Loucy (cell line): ENCODE measurements around the gene CASP6.
A peak's percentile ranks its signal among the peaks of the same experiment; 100 is the strongest.

Experiments
- H2AFZ ChIP-seq: fragments of 200-600 bp; sonication (generic); 2 replicates; pipeline ENCODE4 v1.6.0; 2016; ENCODE audit warnings: antibody characterized with exemption, mild to moderate bottlenecking, low read length, moderate library complexity
- H3F3A ChIP-seq: fragments of 200-600 bp; 2 replicates; pipeline ENCODE4 v1.6.0; 2016; ENCODE audit warnings: antibody characterized with exemption, low read depth, mild to moderate bottlenecking
- H3K27me3 ChIP-seq: fragments of 200-600 bp; sonication (generic); 2 replicates; pipeline ENCODE4 v1.6.1; 2014; ENCODE audit warnings: low read length, mild to moderate bottlenecking; ENCODE audit not compliant: insufficient read depth, poor library complexity, severe bottlenecking
- H3K36me3 ChIP-seq: fragments of 200-600 bp; sonication (generic); 2 replicates; pipeline ENCODE4 v1.6.1; 2016; ENCODE audit warnings: low read length; ENCODE audit not compliant: insufficient read depth
- H3K4me1 ChIP-seq: fragments of 200-600 bp; sonication (generic); 2 replicates; pipeline ENCODE4 v1.5.1; 2014; ENCODE audit warnings: low read length, mild to moderate bottlenecking; ENCODE audit not compliant: insufficient read depth, poor library complexity, severe bottlenecking
- H3K4me2 ChIP-seq: fragments of 200-600 bp; sonication (generic); 2 replicates; pipeline ENCODE4 v1.6.0; 2014; ENCODE audit warnings: antibody characterized with exemption, low read length, low read depth, mild to moderate bottlenecking; ENCODE audit not compliant: poor library complexity, severe bottlenecking
- H3K4me3 ChIP-seq: fragments of 200-600 bp; sonication (generic); 2 replicates; pipeline ENCODE4 v1.5.1; 2014; ENCODE audit warnings: low read length, mild to moderate bottlenecking, mixed read lengths; ENCODE audit not compliant: poor library complexity, severe bottlenecking
- H3K79me2 ChIP-seq: fragments of 200-600 bp; sonication (generic); 2 replicates; pipeline ENCODE4 v1.6.1; 2014; ENCODE audit warnings: low read length; ENCODE audit not compliant: insufficient read depth
- H3K9ac ChIP-seq: fragments of 200-600 bp; sonication (generic); 2 replicates; pipeline ENCODE4 v1.6.0; 2014; ENCODE audit warnings: mild to moderate bottlenecking, low read depth, low read length, moderate library complexity; ENCODE audit not compliant: poor library complexity, severe bottlenecking
- H3K9me2 ChIP-seq: fragments of 200-600 bp; sonication (generic); replicated peaks from 2 replicates; pipeline ENCODE4 v1.6.1; 2016; ENCODE audit warnings: low read depth, low read length, mixed read lengths
- H3K9me3 ChIP-seq: fragments of 200-600 bp; sonication (generic); 2 replicates; pipeline ENCODE4 v1.6.1; 2014; ENCODE audit warnings: mild to moderate bottlenecking, antibody characterized with exemption, low read length, low read depth; ENCODE audit not compliant: insufficient read depth
- H4K20me1 ChIP-seq: fragments of 200-600 bp; sonication (generic); 2 replicates; pipeline ENCODE4 v1.6.0; 2014; ENCODE audit warnings: antibody characterized with exemption, low read length, mild to moderate bottlenecking; ENCODE audit not compliant: insufficient read depth, poor library complexity, severe bottlenecking
- EZH2phosphoT487 ChIP-seq: fragments of 200-600 bp; IDR thresholded peaks from 2 replicates; pipeline ENCODE4 v1.6.1; 2018; ENCODE audit warnings: antibody characterized with exemption, mild to moderate bottlenecking, moderate library complexity, borderline replicate concordance
- TF ChIP-seq, protein P1 (sequence below): fragments of 200-600 bp; sonication (generic); conservative IDR thresholded peaks from 2 replicates; pipeline ENCODE4 v1.5.1; 2014; ENCODE audit warnings: mild to moderate bottlenecking, antibody characterized with exemption, low read length

The CASP6 gene

DNA sequence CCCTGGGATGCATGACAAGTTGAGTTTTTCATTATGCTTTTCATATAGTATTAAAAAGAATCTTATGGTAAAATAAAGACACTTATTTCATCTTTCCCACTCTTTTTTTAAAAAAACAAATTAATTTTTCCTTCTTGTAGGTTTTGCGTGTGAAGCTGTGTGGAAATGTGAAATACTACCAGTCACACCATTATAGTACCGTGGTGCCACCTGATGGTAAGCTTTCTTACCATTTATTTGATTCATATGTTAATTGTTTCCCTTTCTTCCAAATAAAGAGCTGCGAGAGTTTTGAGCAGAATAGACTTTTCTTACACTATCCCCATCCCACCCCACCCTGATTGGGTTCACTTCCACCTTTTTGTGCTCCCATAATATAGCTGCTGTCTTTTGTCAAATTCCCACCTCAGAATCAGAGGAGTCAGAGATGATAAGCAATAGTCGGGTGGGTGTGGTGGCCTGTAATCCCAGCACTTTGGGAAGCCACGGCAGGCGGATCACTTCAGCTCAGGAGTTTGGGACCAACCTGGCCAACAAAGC, 44.3 kb downstream of the CASP6 start:
- Histone ChIP-seq H2AFZ (no peak overlapping the region), H3K79me2 (no peaks in the 10 kb centered on the region), H3K4me3 (no peak overlapping the region), H3K27me3 (no peaks in the 10 kb centered on the region), H3K9ac (no peak overlapping the region), H3F3A (no peaks in the 10 kb centered on the region), H3K4me1 (no peaks in the 10 kb centered on the region), H3K9me3 (no peaks in the 10 kb centered on the region), H3K36me3 (no peaks in the 10 kb centered on the region), H3K9me2 (no peaks in the 10 kb centered on the region), H3K4me2 (no peak overlapping the region), H4K20me1 (no peaks in the 10 kb centered on the region)
- TF ChIP-seq EZH2phosphoT487 = no peak
- TF ChIP-seq, protein P1, sequence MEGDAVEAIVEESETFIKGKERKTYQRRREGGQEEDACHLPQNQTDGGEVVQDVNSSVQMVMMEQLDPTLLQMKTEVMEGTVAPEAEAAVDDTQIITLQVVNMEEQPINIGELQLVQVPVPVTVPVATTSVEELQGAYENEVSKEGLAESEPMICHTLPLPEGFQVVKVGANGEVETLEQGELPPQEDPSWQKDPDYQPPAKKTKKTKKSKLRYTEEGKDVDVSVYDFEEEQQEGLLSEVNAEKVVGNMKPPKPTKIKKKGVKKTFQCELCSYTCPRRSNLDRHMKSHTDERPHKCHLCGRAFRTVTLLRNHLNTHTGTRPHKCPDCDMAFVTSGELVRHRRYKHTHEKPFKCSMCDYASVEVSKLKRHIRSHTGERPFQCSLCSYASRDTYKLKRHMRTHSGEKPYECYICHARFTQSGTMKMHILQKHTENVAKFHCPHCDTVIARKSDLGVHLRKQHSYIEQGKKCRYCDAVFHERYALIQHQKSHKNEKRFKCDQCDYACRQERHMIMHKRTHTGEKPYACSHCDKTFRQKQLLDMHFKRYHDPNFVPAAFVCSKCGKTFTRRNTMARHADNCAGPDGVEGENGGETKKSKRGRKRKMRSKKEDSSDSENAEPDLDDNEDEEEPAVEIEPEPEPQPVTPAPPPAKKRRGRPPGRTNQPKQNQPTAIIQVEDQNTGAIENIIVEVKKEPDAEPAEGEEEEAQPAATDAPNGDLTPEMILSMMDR = peak; percentile 34; the same call in 1 of the 2 replicates

DNA sequence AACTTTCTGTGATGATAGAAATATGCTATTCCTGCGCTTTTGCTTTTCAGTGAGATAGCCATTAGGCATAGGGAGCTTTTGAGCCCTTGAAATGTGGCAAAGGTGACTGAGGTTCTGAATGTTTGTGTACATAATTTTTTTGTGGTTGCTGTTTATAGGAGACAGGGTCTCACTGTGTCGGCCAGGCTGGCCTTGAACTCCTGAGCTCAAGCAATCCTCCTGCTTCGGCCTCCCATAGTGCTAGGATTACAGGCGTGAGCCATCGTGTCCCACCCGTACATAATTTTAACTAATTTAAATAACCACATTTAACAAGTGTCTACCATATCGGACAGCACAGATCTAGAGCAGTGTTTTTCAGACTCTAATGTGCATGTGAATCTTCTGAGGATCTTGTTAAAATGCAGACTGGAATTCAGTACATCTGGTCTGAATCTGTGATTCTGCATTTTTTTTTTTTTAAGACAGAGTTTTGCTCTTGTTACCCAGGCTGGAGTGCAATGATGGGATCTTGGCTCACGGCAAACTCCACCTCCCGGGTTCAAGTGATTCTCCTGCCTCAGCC, 45.3 kb downstream of the CASP6 start:
- Histone ChIP-seq H3F3A (no peaks in the 10 kb centered on the region), H3K9me3 (no peaks in the 10 kb centered on the region), H3K9me2 (no peaks in the 10 kb centered on the region), H3K4me1 (no peaks in the 10 kb centered on the region), H2AFZ (no peak overlapping the region), H3K9ac (no peak overlapping the region), H3K4me3 (no peak overlapping the region), H3K36me3 (no peaks in the 10 kb centered on the region), H4K20me1 (no peaks in the 10 kb centered on the region), H3K79me2 (no peaks in the 10 kb centered on the region), H3K27me3 (no peaks in the 10 kb centered on the region), H3K4me2 (no peak overlapping the region)
- TF ChIP-seq, protein P1 = no peak
- no peak for TF ChIP-seq EZH2phosphoT487

- no peaks in the 10 kb centered on the region for H3K9me2 ChIP-seq
Measured at GRCh38 chr4:109655396-109655795, 47.8 kb downstream of the CASP6 start.

More at GRCh38 chr4:109655396-109655795, 47.8 kb downstream of the CASP6 start:
- no peak overlapping the region for H3K4me3 ChIP-seq
- H3K4me1 ChIP-seq = no peaks in the 10 kb centered on the region
- no peak overlapping the region for H3K9ac ChIP-seq
- no peaks in the 10 kb centered on the region for H3K36me3 ChIP-seq
- H3K9me3 ChIP-seq = no peaks in the 10 kb centered on the region
- no peaks in the 10 kb centered on the region for H4K20me1 ChIP-seq
- TF ChIP-seq EZH2phosphoT487 = no peak
- TF ChIP-seq, protein P1 = no peak
- H3K79me2 ChIP-seq = no peaks in the 10 kb centered on the region
- H3F3A ChIP-seq = no peaks in the 10 kb centered on the region
- no peaks in the 10 kb centered on the region for H3K27me3 ChIP-seq
- no peak overlapping the region for H3K4me2 ChIP-seq
- no peak overlapping the region for H2AFZ ChIP-seq
